MM.1S (cell line): Measurements from ENCODE around the gene PSTPIP1.

ENCODE experiments used
- CTCF ChIP-seq: fragments of 300-600 bp; sonication (generic); IDR thresholded peaks from 2 replicates; pipeline ENCODE4 v1.5.1; 2016; ENCODE audit warnings: antibody characterized with exemption, low read length, mixed read lengths
- EZH2 ChIP-seq: fragments of 300-600 bp; sonication (generic); optimal IDR thresholded peaks from 2 replicates; pipeline ENCODE3; 2017; ENCODE audit warnings: low read depth, mild to moderate bottlenecking, antibody characterized with exemption, low read length, mixed read lengths

GRCh38 chr15:76996526-76997401, 1.8 kb downstream of the PSTPIP1 start:
- TF ChIP-seq CTCF = no peak
- TF ChIP-seq EZH2 = no peak
